Colonic mucosa (tissue), 4 donors: ENCODE data around the gene FBXL15. TPM values are rescaled to one million over a fixed set of nuclear protein-coding genes. Genes with fewer than 3 reads are reported as not detected.

Source experiments
- DNase-seq: peaks from one replicate; pipeline ENCODE4 v3.0.0-alpha.2; 2020
- H3K27ac ChIP-seq: fragments of 200-600 bp; one replicate; pipeline ENCODE4 v1.8.0; 2021
- H3K27me3 ChIP-seq: fragments of 200-600 bp; one replicate; pipeline ENCODE4 v1.8.0; 2021
- H3K36me3 ChIP-seq: fragments of 200-600 bp; one replicate; pipeline ENCODE4 v1.8.0; 2021
- H3K4me1 ChIP-seq: fragments of 200-600 bp; one replicate; pipeline ENCODE4 v1.8.0; 2021; ENCODE audit warnings: mild to moderate bottlenecking
- H3K4me3 ChIP-seq: fragments of 200-600 bp; one replicate; pipeline ENCODE4 v1.8.0; 2021
- H3K9ac ChIP-seq, 2 donors: one replicate each; pipeline ENCODE4 v1.7.0; 2013; ENCODE audit warnings: control low read depth in 2 of 2, low read depth in 2 of 2, low read length in 2 of 2
- H3K9me3 ChIP-seq: fragments of 200-600 bp; one replicate; pipeline ENCODE4 v1.8.0; 2021
- intact Hi-C: fragments of 100-400 bp; cut with DNase I; formaldehyde crosslinking; loops from one replicate; pipeline ENCODE4 v1.14.1; 2022
- total RNA-seq, 2 donors: library from RNA; stranded (reverse); fragmentation: NEBNext Ultra II Directional in 1 of 2; extraction: Animal tissue kit (Norgen Biotek cat#: 25700) in 1 of 2; gene quantifications; one replicate each; pipeline ENCODE4 v1.2.1, GENCODE V29; 2021
- TF ChIP-seq, protein P1 (sequence below): fragments of 200-600 bp; IDR thresholded peaks from one replicate; pipeline ENCODE4 v1.8.0; 2022; ENCODE audit warnings: antibody characterized with exemption, mild to moderate bottlenecking
- donor health status: healthy.
- donor health status: DM: no; HTN: no; CAD: no.
- donor health status: DM: no; HTN: no; CAD: no.

Gene FBXL15
- total RNA-seq, 2 donors from 2014 or later, result 23.7 to 37.3 TPM

DNA sequence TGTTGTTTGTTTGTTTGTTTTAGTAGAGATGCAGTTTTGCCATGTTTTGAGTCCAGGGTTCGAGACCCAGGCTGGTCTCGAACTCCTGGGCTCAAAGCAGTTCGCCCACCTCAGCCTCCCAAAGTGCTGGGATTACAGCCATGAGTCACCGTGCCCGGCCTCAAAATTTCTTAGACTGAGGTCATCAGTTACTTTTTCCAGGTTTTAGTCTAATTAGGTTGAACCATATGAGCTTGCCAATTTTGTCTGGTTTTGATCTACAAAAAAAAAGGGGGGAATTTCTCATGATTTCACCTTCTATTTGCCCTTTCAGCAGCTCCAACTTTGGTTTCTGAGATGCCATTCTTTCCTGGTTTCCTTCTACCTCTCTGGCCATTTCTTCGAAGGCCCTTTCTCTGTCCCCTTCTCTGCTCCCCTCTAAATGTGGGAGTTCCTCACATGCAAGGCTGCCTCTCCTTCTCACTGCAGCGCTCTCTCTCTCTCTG, 6.2 kb downstream of the FBXL15 start:
- TF ChIP-seq, protein P1, sequence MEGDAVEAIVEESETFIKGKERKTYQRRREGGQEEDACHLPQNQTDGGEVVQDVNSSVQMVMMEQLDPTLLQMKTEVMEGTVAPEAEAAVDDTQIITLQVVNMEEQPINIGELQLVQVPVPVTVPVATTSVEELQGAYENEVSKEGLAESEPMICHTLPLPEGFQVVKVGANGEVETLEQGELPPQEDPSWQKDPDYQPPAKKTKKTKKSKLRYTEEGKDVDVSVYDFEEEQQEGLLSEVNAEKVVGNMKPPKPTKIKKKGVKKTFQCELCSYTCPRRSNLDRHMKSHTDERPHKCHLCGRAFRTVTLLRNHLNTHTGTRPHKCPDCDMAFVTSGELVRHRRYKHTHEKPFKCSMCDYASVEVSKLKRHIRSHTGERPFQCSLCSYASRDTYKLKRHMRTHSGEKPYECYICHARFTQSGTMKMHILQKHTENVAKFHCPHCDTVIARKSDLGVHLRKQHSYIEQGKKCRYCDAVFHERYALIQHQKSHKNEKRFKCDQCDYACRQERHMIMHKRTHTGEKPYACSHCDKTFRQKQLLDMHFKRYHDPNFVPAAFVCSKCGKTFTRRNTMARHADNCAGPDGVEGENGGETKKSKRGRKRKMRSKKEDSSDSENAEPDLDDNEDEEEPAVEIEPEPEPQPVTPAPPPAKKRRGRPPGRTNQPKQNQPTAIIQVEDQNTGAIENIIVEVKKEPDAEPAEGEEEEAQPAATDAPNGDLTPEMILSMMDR, result no peak
- Histone ChIP-seq H3K4me1 (peaks cover 7% of the 10 kb centered on the region), H3K4me3 (no peak overlapping the region), H3K27me3 (no peaks in the 10 kb centered on the region), H3K36me3 (no peaks in the 10 kb centered on the region), H3K9ac (no peak overlapping the region), H3K9me3 (no peaks in the 10 kb centered on the region), H3K27ac (no peak overlapping the region)
- intact Hi-C loops, result no loop called here
- no peak for DNase-seq

- Histone ChIP-seq H3K9me3 (no peaks in the 10 kb centered on the region), H3K36me3 (no peaks in the 10 kb centered on the region), H3K4me3 (no peak overlapping the region), H3K4me1 (peaks cover 4% of the 10 kb centered on the region), H3K9ac (no peak overlapping the region), H3K27ac (no peak overlapping the region), H3K27me3 (no peaks in the 10 kb centered on the region)
- TF ChIP-seq, protein P1, result no peak
- DNase-seq, result no peak
- intact Hi-C loops, result no loop called here
Observed at GRCh38 chr10:102429468-102429867, 8.8 kb downstream of the FBXL15 start.

GRCh38 chr10:102431452-102432124, 11.0 kb downstream of the FBXL15 start:
- Histone ChIP-seq H3K27me3 (no peaks in the 10 kb centered on the region), H3K4me1 (peaks cover 4% of the 10 kb centered on the region), H3K9me3 (no peaks in the 10 kb centered on the region), H3K36me3 (no peaks in the 10 kb centered on the region), H3K9ac (peak overlapping the region; percentile 96 to 98), H3K27ac (no peak overlapping the region), H3K4me3 (peak overlapping the region; percentile 85)
- TF ChIP-seq, protein P1, result no peak
- intact Hi-C loops, result no loop called here
- DNase-seq, result no peak

- H3K9me3 ChIP-seq, result no peaks in the 10 kb centered on the region
- intact Hi-C loops, result no loop called here
- H3K4me1 ChIP-seq, result peaks cover 4% of the 10 kb centered on the region
- TF ChIP-seq, protein P1, result no peak
- H3K36me3 ChIP-seq, result no peaks in the 10 kb centered on the region
- peak within 1 kb of the TSS; percentile 85 for H3K4me3 ChIP-seq
- H3K9ac ChIP-seq, result peak within 1 kb of the TSS; percentile 96 to 98
- no peaks in the 10 kb centered on the region for H3K27me3 ChIP-seq
- DNase-seq, result peak; percentile 99
- H3K27ac ChIP-seq, result peak within 1 kb of the TSS; percentile 22
Observed at GRCh38 chr10:102432162-102432950, 11.7 kb downstream of the FBXL15 start, which contains the start of gene CUEDC2. Gene CUEDC2, minus strand, starts transcription at chr10:102432574. Its CDS starts 7,386 bp downstream, at chr10:102425188.

DNA sequence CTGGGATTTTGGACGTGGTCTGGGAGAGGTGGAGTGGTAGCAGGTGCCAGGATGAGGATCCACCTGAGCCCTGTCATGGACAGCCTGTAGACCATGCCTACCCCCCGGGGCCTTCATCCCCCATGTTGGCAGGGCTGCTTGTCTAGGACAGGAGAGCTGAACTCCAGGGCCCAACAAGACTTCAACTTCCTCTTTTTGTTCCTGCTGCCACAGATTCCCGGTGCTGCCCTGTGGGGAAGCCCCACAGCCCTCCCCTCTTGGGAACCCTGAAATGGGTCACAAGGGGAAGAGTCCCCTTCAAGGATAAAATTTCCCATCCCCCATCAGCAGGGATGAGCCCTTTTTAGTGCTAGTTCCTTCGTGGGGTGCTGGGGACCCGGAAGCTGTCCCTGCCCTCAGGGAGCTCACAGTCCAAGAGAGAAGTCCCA, 13.0 kb downstream of the FBXL15 start:
- Histone ChIP-seq H3K27me3 (no peaks in the 10 kb centered on the region), H3K36me3 (no peaks in the 10 kb centered on the region), H3K9ac (no peak overlapping the region), H3K27ac (no peak overlapping the region), H3K4me3 (no peak overlapping the region), H3K4me1 (peaks cover 4% of the 10 kb centered on the region), H3K9me3 (no peaks in the 10 kb centered on the region)
- TF ChIP-seq, protein P1, result no peak
- DNase-seq, result no peak
- intact Hi-C loops, result no loop called here
